Smooth muscle cell (in vitro differentiated cells): ENCODE measurements around the gene NME9. TPM values are rescaled to one million over a fixed set of nuclear protein-coding genes. Genes with fewer than 3 reads are reported as not detected.

Experiments used
- DNase-seq: peaks from one replicate; lab custom pipeline; 2025; ENCODE audit not compliant: unreplicated experiment; lab: John Stamatoyannopoulos, UW
- H2AFZ ChIP-seq: fragments of 200-600 bp; sonication (generic); 2 replicates; pipeline ENCODE4 v1.6.0; 2016; ENCODE audit warnings: antibody characterized with exemption, low read depth, mild to moderate bottlenecking
- H3F3A ChIP-seq: fragments of 200-600 bp; sonication (generic); 2 replicates; pipeline ENCODE4 v1.6.0; 2017; ENCODE audit warnings: antibody characterized with exemption, low read depth
- H3K27ac ChIP-seq: fragments of 200-600 bp; sonication (generic); 2 replicates; pipeline ENCODE4 v1.5.1; 2016; ENCODE audit warnings: low read depth, mild to moderate bottlenecking
- H3K27me3 ChIP-seq: fragments of 200-600 bp; sonication (generic); 2 replicates; pipeline ENCODE4 v1.6.1; 2016; ENCODE audit warnings: low read depth, mild to moderate bottlenecking
- H3K36me3 ChIP-seq: fragments of 200-600 bp; sonication (generic); 2 replicates; pipeline ENCODE4 v1.5.1; 2016; ENCODE audit warnings: low read depth
- H3K4me1 ChIP-seq: fragments of 200-600 bp; sonication (generic); 2 replicates; pipeline ENCODE4 v1.5.1; 2016; ENCODE audit warnings: low read depth
- H3K4me2 ChIP-seq: fragments of 200-600 bp; sonication (generic); 2 replicates; pipeline ENCODE4 v1.6.0; 2016; ENCODE audit warnings: mild to moderate bottlenecking
- H3K4me3 ChIP-seq: fragments of 200-600 bp; sonication (generic); 2 replicates; pipeline ENCODE4 v1.5.1; 2016; ENCODE audit warnings: mild to moderate bottlenecking
- H3K79me2 ChIP-seq: fragments of 200-600 bp; sonication (generic); 2 replicates; pipeline ENCODE4 v1.6.0; 2016; ENCODE audit warnings: low read depth, mild to moderate bottlenecking
- H3K9ac ChIP-seq: fragments of 200-600 bp; sonication (generic); 2 replicates; pipeline ENCODE4 v1.6.0; 2016; ENCODE audit warnings: low read depth
- H3K9me3 ChIP-seq: fragments of 200-600 bp; sonication (generic); replicated peaks from 2 replicates; pipeline ENCODE4 v1.5.1; 2016; ENCODE audit warnings: low read depth
- H4K20me1 ChIP-seq: fragments of 200-600 bp; sonication (generic); 2 replicates; pipeline ENCODE4 v1.6.0; 2016; ENCODE audit warnings: low read depth
- CTCF ChIP-seq: fragments of 200-600 bp; sonication (generic); IDR thresholded peaks from 2 replicates; pipeline ENCODE4 v1.5.1; 2017; ENCODE audit warnings: borderline replicate concordance, mild to moderate bottlenecking, antibody characterized with exemption; ENCODE audit not compliant: insufficient read depth, poor library complexity, severe bottlenecking
- WGBS: methylation state at CpG from one replicate; pipeline ENCODE4 v1.1.7; 2016; ENCODE audit warnings: low lambda C conversion rate; 5-methylcytosine and 5-hydroxymethylcytosine counted together
- polyA plus RNA-seq: library from polyadenylated mRNA; unstranded; fragments of >200 nt; fragmentation: Nextera tagmentation; extraction: Ambion mirVana; gene quantifications from 2 replicates; pipeline ENCODE4 v1.2.1, GENCODE V29; 2016
- total RNA-seq: library from RNA; depleted of rRNA; stranded (reverse); fragments of >200 nt; gene quantifications from 2 replicates; pipeline ENCODE4 v1.2.3, GENCODE V29; 2014

NME9 gene
- total and polyA plus RNA-seq, 2 experiments from 2014 or later, result not detected

- no peak overlapping the region for H3K4me3 ChIP-seq
- H3K27ac ChIP-seq, result no peak overlapping the region
- TF ChIP-seq CTCF, result no peak
- H3K4me1 ChIP-seq, result no peaks in the 10 kb centered on the region
- peaks cover 3% of the 10 kb centered on the region for H3K79me2 ChIP-seq
- peaks cover 94% of the 10 kb centered on the region for H4K20me1 ChIP-seq
- 98% methylated on average over 6 of the region's 6 CpGs for WGBS
- H3K27me3 ChIP-seq, result no peaks in the 10 kb centered on the region
- H3F3A ChIP-seq, result no peaks in the 10 kb centered on the region
- H3K9me3 ChIP-seq, result no peaks in the 10 kb centered on the region
- H3K4me2 ChIP-seq, result no peak overlapping the region
- H3K9ac ChIP-seq, result no peak overlapping the region
- DNase-seq, result no peak
- H2AFZ ChIP-seq, result no peak overlapping the region
- no peaks in the 10 kb centered on the region for H3K36me3 ChIP-seq
Measured at GRCh38 chr3:138364356-138365252, 35.0 kb upstream of the NME9 start.

- Histone ChIP-seq H3K27me3 (no peaks in the 10 kb centered on the region), H3K4me1 (no peaks in the 10 kb centered on the region), H3K79me2 (peaks cover 3% of the 10 kb centered on the region), H2AFZ (no peak overlapping the region), H3K4me3 (no peak overlapping the region), H3K9ac (no peak overlapping the region), H3K4me2 (no peak overlapping the region), H3K36me3 (no peaks in the 10 kb centered on the region), H3F3A (no peaks in the 10 kb centered on the region), H4K20me1 (peaks cover 97% of the 10 kb centered on the region), H3K27ac (no peak overlapping the region), H3K9me3 (no peaks in the 10 kb centered on the region)
- 65% methylated on average over 4 of the region's 4 CpGs for WGBS
- DNase-seq, result no peak
- TF ChIP-seq CTCF, result no peak
Measured at GRCh38 chr3:138363322-138363721, 33.7 kb upstream of the NME9 start.

- Histone ChIP-seq H3K4me1 (no peaks in the 10 kb centered on the region), H3F3A (no peaks in the 10 kb centered on the region), H3K79me2 (peaks cover 3% of the 10 kb centered on the region), H3K9ac (no peak overlapping the region), H3K4me3 (no peak overlapping the region), H4K20me1 (peaks cover 95% of the 10 kb centered on the region), H3K27ac (no peak overlapping the region), H3K4me2 (no peak overlapping the region), H3K27me3 (no peaks in the 10 kb centered on the region), H3K36me3 (no peaks in the 10 kb centered on the region), H3K9me3 (no peaks in the 10 kb centered on the region), H2AFZ (no peak overlapping the region)
- no peak for DNase-seq
- WGBS, result 95% methylated on average over 7 of the region's 7 CpGs
- TF ChIP-seq CTCF, result no peak
Measured at GRCh38 chr3:138362538-138362937, 32.9 kb upstream of the NME9 start.
